ENCODE results near the gene FGF4.

Gene FGF4

GRCh38 chr11:69729252-69729651, 45.9 kb downstream of the FGF4 start:
- TF ChIP-seq, protein P1, sequence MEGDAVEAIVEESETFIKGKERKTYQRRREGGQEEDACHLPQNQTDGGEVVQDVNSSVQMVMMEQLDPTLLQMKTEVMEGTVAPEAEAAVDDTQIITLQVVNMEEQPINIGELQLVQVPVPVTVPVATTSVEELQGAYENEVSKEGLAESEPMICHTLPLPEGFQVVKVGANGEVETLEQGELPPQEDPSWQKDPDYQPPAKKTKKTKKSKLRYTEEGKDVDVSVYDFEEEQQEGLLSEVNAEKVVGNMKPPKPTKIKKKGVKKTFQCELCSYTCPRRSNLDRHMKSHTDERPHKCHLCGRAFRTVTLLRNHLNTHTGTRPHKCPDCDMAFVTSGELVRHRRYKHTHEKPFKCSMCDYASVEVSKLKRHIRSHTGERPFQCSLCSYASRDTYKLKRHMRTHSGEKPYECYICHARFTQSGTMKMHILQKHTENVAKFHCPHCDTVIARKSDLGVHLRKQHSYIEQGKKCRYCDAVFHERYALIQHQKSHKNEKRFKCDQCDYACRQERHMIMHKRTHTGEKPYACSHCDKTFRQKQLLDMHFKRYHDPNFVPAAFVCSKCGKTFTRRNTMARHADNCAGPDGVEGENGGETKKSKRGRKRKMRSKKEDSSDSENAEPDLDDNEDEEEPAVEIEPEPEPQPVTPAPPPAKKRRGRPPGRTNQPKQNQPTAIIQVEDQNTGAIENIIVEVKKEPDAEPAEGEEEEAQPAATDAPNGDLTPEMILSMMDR (conservative IDR thresholded peaks at IDR 0.05; ENCODE audit: low read depth, low read length), result no peak
- Histone ChIP-seq H3K27me3 (ENCODE audit: insufficient read depth, low read depth) (peaks cover 15% of the 10 kb centered on the region), H3K9ac (no peak overlapping the region), H3K36me3 (ENCODE audit: insufficient read depth) (no peaks in the 10 kb centered on the region), H3K4me3 (IDR thresholded peaks at IDR 0.05; ENCODE audit: insufficient read depth, low read depth, low read length) (no peak overlapping the region), H2AFZ (ENCODE audit: low read depth) (no peak overlapping the region), H3K27ac (no peak overlapping the region), H3K4me2 (no peak overlapping the region), H3K4me1 (ENCODE audit: low read depth, poor library complexity, severe bottlenecking) (no peaks in the 10 kb centered on the region), H3K79me2 (ENCODE audit: insufficient read depth, low read depth) (no peaks in the 10 kb centered on the region), H4K20me1 (ENCODE audit: insufficient read depth) (no peaks in the 10 kb centered on the region)

GRCh38 chr11:69727266-69727665, 47.9 kb downstream of the FGF4 start:
- H3K27ac ChIP-seq, result no peak overlapping the region
- no peak overlapping the region for H3K9ac ChIP-seq
- H3K4me1 ChIP-seq (ENCODE audit: low read depth, poor library complexity, severe bottlenecking), result no peaks in the 10 kb centered on the region
- no peaks in the 10 kb centered on the region for H3K36me3 ChIP-seq (ENCODE audit: insufficient read depth)
- no peak overlapping the region for H3K4me2 ChIP-seq
- H3K79me2 ChIP-seq (ENCODE audit: insufficient read depth, low read depth), result no peaks in the 10 kb centered on the region
- TF ChIP-seq, protein P1 (conservative IDR thresholded peaks at IDR 0.05; ENCODE audit: low read depth, low read length), result no peak
- no peak overlapping the region for H2AFZ ChIP-seq (ENCODE audit: low read depth)
- no peaks in the 10 kb centered on the region for H4K20me1 ChIP-seq (ENCODE audit: insufficient read depth)
- H3K27me3 ChIP-seq (ENCODE audit: insufficient read depth, low read depth), result peaks cover 33% of the 10 kb centered on the region
- H3K4me3 ChIP-seq (IDR thresholded peaks at IDR 0.05; ENCODE audit: insufficient read depth, low read depth, low read length), result no peak overlapping the region

GRCh38 chr11:69726481-69726880, 48.7 kb downstream of the FGF4 start:
- Histone ChIP-seq H2AFZ (ENCODE audit: low read depth) (no peak overlapping the region), H3K9ac (no peak overlapping the region), H3K27me3 (ENCODE audit: insufficient read depth, low read depth) (peaks cover 41% of the 10 kb centered on the region), H3K4me1 (ENCODE audit: low read depth, poor library complexity, severe bottlenecking) (no peaks in the 10 kb centered on the region), H3K4me2 (no peak overlapping the region), H3K4me3 (IDR thresholded peaks at IDR 0.05; ENCODE audit: insufficient read depth, low read depth, low read length) (no peak overlapping the region), H4K20me1 (ENCODE audit: insufficient read depth) (no peaks in the 10 kb centered on the region), H3K36me3 (ENCODE audit: insufficient read depth) (no peaks in the 10 kb centered on the region), H3K27ac (no peak overlapping the region), H3K79me2 (ENCODE audit: insufficient read depth, low read depth) (no peaks in the 10 kb centered on the region)
- TF ChIP-seq, protein P1 (conservative IDR thresholded peaks at IDR 0.05; ENCODE audit: low read depth, low read length), result no peak

GRCh38 chr11:69726019-69726418, 49.1 kb downstream of the FGF4 start:
- no peaks in the 10 kb centered on the region for H3K4me1 ChIP-seq (ENCODE audit: low read depth, poor library complexity, severe bottlenecking)
- peaks cover 44% of the 10 kb centered on the region for H3K27me3 ChIP-seq (ENCODE audit: insufficient read depth, low read depth)
- no peak overlapping the region for H3K4me2 ChIP-seq
- H2AFZ ChIP-seq (ENCODE audit: low read depth), result no peak overlapping the region
- no peaks in the 10 kb centered on the region for H3K36me3 ChIP-seq (ENCODE audit: insufficient read depth)
- H3K4me3 ChIP-seq (IDR thresholded peaks at IDR 0.05; ENCODE audit: insufficient read depth, low read depth, low read length), result no peak overlapping the region
- no peak overlapping the region for H3K9ac ChIP-seq
- TF ChIP-seq, protein P1 (conservative IDR thresholded peaks at IDR 0.05; ENCODE audit: low read depth, low read length), result no peak
- no peaks in the 10 kb centered on the region for H4K20me1 ChIP-seq (ENCODE audit: insufficient read depth)
- no peaks in the 10 kb centered on the region for H3K79me2 ChIP-seq (ENCODE audit: insufficient read depth, low read depth)
- H3K27ac ChIP-seq, result no peak overlapping the region

All from KMS-11 (cell line).